Ramos (cell line): ENCODE measurements around the gene ARHGAP15.

ENCODE experiments used
- in situ Hi-C: fragments of 300-500 bp; cut with MboI; formaldehyde crosslinking; loops from one replicate; pipeline ENCODE4 v1.14.3; 2022; ENCODE audit warnings: low sequenced_read_pairs; ENCODE audit not compliant: unreplicated experiment

Gene ARHGAP15

DNA sequence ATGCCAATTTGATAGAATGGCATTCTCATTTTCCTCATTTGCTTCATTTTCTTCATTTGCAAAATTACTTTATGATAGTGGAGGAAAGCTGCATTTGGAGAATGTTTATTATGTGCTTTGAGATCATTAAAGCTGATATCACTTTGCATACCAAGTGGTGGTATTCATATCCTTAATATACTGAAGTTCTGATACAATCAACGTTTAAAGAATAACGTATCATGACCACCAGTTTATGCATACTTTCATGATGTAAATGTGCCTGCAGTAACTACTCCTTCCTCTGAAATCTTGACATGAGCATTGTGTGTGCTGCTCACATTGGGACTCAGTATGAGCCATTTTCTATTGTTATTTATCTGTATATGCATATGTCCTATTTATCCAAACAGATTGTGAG, 302.1 kb downstream of the ARHGAP15 start:
- in situ Hi-C loops, result no loop called here

DNA sequence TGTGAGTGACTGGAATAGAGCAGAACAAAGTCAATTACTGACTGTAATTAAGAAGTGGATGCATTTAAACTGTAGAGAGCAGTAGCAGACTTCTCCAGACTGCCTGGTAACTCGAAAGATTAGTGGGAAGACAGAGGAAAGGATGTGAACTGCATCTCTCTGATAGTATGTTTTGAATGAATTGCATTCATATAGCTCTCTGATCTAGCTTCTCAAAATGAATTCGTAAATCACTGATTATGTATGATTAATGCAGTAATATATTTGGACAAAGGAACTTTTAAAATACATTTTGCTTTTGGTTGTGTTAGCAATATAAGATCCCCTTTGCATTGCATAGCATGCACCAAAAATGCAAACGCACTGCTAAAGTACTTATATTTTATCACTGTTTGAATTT, 304.0 kb downstream of the ARHGAP15 start:
- in situ Hi-C loops, result no loop called here

DNA sequence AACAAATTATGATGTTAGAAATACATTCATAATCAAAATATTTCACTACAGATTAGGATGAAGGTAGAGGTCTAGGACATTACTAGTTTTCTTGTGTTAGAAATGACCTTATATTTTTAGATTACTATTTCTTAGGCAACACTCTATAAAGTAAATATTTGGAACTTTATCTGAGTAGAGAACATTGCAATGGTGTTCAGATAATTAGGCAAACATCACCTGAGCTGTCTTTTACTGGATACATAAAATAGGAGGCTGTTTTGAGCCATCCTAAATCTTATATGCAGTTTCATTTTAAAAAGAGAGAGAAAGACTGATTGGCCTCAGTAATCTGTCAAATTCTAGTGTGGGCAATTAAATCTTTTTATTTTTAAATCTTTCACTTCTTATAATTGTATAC, 304.6 kb downstream of the ARHGAP15 start:
- in situ Hi-C loops, result no loop called here

DNA sequence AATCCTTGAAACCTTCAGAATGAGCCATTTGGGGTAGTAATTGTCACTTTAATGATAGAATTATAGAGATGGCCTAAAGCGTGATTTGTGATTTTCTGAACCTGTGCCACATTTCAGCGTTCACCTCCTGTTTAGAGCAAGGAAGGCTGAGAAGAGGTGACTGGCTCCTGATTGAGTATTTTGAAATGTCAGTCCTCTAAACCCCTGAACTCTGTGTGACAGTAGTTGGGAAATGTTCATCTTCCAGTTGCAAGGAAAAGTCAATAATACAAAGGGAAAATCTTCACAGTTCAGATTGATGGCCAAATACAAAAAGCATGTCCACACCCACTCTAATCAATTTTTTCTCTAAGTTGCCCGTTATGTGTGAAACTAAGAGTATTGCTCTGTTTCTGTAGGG, 305.2 kb downstream of the ARHGAP15 start:
- in situ Hi-C loops, result no loop called here

DNA sequence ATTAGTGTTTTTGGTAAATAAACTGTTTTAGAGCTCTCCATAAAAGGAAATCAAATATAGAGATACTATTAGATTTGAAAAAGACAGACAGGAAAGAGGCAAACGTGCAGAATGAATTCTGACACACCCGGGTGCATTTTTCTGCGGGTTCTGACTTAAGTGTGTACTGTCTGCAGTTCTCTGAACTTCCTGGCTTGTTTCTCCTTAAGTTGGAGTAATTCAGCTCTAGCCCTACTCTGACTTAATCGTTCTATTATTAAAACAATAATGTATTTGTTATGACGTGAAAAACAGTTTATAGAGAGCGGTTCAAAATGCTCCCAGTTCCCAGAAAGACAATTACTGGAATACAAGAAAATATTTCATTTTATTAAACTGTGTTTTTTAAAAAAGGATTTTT, 305.9 kb downstream of the ARHGAP15 start:
- in situ Hi-C loops, result no loop called here

DNA sequence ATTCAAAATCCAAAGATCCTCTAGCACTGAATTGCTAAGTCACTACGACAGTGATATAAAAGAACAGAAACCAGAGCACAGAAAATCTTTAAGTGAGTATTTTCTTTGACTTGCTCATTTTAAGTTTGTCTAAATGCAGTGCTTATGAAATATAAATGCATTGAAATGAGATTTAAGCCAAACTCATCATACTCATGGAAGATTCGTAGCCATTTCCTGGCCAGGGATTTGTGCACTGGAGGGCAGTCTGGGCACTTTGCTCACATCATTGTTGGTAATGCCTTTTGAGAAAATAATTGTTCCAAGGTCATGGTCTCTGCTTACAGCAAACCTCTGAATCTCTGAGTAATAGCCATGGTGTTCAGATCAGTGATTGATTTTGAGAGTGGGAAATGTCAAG, 307.7 kb downstream of the ARHGAP15 start:
- in situ Hi-C loops, result no loop called here

DNA sequence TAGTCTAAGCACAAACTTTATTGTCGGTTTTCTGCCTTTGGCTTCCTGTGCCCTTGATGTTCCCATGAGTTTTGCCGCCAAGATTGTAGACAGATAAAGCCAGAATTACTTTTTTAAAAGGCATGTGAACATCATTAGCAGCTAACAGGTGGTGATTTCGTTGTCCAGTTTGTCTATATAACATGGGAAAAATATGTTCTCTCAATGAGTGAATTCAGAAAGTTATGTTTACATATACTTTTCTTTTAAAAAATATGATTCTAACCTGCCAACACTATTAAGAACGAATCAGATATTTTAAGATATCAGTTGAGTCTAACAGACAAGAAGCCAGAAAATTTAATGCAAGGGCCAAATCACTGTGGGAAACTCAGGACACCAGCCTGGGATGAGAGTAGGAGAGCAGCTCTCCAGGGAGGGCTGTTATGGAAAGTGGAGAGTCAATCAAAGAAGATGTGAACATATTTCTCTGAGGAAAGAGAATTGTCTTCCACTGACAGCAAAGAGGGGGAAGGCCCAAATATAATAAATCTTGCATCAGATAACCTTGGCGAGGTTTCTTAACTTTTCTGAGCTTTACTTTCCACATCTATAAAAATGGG, 311.3 kb downstream of the ARHGAP15 start:
- in situ Hi-C loops, result no loop called here

DNA sequence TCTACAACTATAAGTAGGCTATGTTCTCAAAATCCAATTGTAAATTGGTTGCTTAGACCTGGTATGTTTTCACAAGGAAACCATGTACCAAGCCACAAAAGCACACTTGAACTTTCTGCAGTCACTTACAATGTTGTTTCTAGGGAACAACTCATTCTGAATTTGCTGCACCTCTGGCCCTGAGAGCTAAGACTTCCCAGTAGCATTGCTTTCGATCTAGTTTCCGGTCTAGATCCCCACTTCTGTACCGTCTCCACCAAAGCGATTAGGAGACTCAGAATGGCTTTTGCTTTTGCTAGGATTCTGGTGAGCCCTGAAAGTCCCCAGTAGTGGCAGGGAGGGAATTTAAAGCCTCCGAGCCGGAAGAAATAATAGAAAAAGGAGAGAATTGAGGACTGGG, 313.0 kb downstream of the ARHGAP15 start:
- in situ Hi-C loops, result no loop called here

DNA sequence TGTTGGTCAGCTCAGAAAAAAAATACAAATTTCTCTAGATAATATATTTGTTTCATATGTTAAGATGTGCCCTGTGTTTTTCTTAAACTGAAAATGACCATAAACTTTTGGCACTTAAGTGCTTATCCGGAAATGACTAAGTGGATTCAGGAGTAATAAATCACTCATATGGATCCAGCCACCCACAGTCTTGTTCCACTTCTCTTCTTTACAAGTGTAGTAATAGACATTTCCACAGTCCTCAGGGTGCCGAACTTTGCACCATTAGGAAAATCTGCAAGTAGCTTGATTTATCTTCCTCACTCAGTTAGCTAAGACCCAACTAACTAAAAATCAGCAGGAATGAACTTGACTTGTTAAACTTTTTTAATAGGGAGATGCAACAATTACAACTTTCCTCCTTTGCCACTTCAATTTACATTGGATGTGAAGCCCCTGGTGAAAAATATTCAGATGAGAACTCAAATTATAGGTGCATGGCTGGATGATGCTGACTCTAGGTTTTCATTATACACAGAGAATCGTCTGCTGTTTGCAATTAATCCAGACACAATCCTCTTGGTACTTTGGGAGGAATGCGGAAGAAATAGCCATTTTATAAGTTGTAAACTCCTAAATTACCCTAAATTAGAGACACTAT, 322.5 kb downstream of the ARHGAP15 start:
- in situ Hi-C loops, result no loop called here

DNA sequence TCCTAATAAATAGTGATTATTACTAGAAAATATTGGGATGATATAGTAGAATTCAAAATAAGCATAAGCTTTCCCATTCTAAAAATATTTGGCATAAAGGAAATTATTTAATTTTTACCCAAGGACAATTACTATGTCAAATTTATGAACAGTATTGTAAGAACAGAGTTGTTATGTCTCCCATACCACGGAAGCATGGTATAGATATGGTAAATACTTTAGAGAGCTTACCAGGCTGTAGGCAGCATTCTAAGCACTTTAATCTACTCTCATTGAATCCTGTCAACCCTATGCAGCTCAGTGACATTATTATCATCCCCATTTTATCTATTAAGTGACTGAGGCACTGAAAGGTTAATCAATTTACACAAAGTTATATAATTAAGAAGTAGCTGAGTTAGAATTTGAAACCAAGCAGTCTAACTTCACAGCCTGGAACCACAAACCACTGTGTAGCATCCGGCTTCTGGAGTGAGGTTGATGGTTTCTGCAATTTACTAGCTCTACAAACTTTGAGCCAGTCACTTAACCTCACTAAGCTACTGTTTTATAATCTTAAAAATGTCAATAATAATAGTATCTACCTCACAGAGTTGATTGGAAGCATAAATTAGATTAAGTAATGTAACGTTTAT, 323.7 kb downstream of the ARHGAP15 start:
- in situ Hi-C loops, result no loop called here

DNA sequence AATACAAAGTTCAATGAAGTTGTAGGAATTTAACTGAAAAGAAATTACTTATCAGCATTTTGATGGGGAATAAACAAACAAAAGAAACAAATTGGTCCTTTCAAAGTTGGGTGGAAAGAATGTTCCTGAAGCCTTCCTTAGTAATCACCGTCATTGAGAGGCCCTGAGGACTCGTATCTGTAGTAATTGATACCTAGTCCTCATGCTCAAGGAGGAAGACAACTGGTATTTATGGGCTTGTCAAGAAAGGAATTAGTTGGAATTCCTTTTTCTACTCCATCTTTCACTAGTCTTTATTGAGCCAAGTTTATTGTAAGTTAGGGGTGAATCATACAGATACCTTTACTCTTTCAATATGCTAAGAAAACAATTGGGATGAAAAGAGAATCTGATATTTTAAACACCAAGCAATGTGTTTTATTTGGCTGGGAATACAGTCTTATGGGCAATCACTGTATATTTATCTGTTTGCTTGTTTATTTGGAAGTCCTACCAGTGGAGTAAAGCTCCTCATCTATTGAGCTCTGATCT, 324.8 kb downstream of the ARHGAP15 start:
- in situ Hi-C loops, result no loop called here

DNA sequence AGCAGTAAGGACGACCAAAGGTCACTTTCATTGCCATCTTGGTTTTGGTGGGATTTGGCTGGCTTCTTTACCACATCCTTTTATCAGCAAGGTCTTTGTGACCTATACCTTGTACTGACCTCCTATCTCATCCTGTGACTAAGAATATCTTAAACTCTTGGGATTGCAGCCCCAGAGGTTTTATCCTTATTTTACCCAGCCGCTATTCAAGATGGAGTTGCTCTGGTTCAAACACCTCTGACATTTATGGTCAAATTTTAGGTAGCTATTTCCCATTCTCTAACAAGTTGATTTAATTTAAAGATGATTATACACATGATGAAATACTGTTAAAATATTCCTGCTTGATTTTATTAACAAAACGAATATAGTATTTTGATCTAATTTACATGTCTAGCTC, 326.1 kb downstream of the ARHGAP15 start:
- in situ Hi-C loops, result no loop called here

DNA sequence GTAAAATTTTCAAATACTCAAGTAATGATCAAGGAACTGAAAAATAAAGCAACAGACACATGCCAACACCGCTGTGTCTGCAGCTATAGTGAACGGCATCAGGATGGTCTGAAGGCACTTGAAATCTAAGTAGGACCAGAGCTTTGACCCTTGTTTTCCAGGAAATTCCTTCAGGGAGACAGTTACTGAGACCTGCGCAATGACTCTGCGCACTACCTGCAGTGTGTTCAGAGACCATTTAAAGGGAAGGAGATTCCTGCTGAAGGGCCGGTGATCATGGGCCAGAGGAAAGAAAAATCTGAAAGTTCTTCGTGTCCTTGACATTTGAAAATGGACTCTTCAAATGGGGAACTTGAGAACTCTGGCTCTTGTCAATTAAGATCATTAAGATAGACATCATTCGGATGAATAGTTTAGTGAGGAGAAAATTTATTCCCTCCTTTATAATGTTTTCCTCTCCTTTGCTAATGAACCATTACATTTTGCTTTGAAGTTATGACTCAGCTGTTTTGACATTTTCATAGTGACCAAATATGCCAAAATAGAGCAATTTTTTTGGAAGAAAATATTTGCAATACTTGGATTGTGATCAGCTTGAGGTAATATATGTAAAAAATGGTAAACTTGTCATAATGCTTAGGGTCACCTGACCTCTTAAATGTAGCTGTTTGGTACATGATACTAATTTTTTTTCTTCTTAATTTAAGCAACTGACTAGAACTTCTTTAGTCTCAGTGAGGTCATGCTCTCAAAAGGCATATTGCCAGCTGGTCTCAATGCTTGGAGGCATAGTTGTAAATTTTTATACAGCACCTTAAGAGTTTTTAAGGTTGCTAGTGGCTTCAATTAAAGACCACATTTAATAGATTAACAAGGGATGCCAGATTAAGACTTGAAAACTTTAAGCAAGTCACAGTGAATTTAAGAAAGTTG, 329.3 kb downstream of the ARHGAP15 start:
- in situ Hi-C loops, result no loop called here

DNA sequence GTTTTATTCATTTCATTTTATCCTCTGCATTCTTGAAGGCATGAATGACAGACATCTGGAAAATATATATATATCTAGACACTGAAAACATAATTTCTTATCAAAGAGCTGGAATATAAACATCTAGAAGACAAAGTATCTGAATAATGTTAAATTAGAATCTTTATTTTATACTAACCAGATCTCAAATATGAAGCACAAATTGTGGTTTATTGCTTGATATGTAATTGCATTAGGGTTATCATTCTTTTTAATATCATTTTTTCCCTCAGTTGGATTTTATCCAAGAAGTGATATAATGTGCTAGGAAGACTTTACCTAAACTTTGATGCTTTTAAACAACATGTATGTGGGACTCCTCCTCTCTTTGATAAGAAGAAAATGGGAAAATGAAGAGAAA, 331.2 kb downstream of the ARHGAP15 start:
- in situ Hi-C loops, result no loop called here

DNA sequence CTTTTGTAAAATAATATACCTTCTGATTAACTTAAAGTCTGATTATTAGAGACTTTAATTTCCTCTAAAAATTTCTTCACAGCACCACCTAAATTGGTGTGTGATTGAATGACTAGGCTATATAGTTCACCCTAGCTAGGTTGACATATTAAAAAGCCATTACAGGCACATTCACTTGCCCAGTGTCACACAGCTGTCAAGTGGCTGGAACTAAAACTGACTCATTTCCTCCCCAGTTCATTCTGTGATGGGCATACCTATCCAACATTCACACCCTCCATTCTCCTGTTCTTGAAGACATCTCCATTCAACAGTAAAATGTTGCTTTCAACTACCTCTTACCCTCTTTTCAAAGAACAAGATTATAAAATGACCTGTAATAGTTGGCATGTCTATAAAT, 334.5 kb downstream of the ARHGAP15 start:
- in situ Hi-C loops, result no loop called here

DNA sequence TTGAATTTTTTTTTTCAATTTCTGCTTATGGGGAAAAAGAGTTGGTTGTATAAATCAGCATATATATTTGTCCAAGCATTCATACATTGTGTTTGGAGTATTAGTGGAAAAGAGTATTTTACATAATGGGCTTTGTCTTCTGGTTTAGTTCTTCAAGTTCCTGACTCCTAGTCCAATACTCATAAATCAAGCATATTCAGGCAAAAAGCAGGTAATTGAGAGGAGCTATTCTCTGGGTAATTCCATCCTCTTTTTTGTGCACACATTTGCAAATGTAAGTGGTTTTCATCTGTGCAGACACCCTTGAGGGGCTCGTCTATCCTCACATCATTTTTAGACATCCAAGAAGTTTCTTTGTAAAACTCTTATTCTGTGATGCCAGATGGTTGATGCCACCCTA, 337.2 kb downstream of the ARHGAP15 start:
- in situ Hi-C loops, result no loop called here

DNA sequence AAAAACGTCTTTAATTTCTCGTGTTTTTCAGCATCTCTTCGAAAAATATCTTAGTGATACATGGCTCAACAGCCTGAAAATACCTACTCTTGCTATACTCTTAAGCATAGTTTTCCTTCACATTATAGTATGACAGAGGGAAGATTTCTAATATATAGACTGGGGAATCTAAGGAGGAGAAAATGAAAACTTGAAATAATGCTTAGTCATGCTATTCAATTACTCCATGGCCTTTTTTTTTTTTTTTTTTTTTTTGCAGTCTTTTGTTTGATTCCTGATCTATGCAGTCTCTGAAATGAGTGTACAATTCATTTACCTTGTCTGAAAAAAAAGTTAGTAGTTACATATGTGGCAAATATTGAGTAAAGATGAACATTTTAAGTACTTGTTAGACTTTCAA, 337.8 kb downstream of the ARHGAP15 start:
- in situ Hi-C loops, result no loop called here

DNA sequence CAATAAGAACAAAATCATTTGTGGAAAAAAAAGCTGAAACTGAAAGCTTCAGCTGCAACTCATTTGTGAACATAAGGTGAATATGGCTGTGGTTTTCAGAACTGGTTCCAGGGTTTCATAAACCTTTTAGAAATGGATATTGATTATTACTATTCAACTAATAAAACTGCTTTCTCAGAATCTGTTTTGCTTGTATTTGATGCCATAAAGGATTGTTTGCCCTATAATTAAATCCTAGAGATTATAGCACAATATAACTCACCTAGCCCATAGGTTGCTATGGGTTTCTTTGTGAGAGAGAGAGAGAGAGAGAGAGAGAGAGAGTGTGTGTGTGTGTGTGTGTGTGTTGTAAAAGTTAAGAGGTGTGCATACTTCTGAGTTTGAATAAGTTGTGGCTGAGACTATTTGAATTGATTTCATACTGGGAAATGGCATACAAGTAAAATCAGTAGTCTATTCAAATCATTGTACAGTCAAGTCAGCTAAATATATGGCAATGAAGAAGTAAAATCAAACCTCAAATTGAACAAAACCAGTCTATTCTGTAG, 339.2 kb downstream of the ARHGAP15 start:
- in situ Hi-C loops, result no loop called here

DNA sequence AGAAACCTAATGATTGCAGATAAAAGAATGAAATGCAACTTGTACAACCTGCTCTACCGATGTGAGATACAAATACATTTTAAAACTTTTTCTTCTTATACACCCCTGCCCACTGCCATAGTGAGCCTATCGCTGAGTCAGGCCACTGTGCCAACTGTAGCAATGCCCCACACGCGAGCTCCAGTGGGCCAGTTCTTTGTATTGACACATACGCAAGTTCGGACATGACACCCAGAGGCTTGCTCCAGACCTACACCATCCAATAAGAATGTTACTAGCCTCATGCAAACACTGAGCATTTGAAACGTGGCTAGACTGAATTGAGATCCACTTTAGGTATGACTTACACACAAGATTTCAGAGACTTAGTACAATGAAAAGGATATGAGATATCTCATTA, 340.1 kb downstream of the ARHGAP15 start:
- in situ Hi-C loops, result no loop called here

DNA sequence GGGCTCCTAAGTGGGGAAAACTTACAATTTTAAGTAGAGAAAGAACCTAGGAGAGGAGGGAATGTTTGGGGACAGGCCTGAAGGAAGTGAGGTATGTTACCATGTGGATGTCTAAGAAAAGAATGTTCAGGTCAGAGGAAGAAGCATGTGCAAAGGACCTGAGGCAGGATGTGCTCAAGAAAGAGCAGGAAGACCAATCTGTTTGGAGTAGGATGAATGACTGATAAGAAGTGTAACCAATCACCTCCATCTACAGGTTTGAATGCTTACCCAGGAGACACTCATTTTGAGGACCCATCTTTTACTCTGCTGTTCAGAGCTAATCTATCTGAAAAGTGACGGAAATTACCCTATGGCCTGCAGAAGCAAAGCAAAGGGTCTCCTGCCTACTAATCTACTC, 342.3 kb downstream of the ARHGAP15 start:
- in situ Hi-C loops, result no loop called here
